ENCODE measurements around the gene ZMYM5. TPM values are rescaled to one million over a fixed set of nuclear protein-coding genes. Genes with fewer than 3 reads are reported as not detected.
A peak's percentile ranks its signal among the peaks of the same experiment; 100 is the strongest.

Gene ZMYM5
- total and polyA plus RNA-seq, 2 of the 13 experiments (the other 11 are each of a cell fraction or from before 2014, with no cell fraction given): 7.8 to 9.4 TPM

DNA sequence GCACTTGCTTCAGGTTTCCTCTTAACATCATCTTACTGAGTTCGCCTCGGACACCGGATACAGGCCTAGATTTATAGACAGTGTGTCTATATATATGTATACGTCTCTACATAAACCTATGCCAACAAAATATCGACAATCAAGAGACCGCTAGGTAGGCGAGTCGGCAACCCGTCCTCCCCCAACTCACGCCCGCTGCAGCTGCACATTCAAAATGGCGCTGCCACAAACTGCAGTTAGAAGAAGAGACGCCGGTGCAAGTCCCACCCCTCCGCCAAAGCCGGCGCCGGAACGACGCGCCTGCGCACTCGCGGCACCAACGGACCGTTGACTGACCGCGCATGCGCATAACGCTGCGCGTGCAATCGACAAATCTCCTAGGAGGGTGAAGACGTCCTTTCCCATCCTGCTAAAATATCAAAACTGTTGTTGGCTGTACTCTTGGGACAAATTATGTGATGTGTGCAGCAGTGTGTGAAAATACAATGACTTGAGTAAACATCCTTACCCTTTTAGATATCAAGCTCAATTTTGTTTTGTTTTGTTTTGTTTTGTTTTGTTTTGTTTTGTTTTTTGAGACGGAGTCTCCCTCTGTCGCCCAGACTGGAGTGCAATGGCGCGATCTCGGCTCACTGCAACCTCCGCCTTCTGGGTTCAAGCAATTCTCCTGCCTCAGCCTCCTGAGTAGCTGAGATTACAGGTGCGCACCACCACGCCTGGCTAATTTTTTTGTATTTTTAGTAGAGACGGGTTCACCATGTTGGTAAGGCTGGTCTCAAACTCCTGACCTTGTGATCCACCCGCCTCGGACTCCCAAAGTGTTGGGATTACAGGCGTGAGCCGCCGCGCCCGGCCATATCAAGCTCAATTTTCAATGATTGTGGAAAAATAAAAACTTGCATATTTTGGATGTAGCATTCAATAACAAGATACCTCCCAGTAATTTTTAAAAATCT is 80.4 kb downstream of the ZMYM5 start, which contains the start of gene PSPC1 (continued):
- TF ChIP-seq ZKSCAN8 (CRISPR knock-in tag; IDR thresholded peaks at IDR 0.05; ENCODE audit: borderline replicate concordance) (0 out of 2 replicates have a peak, but pooled peaks have one; percentile 21), HNRNPLL (IDR thresholded peaks at IDR 0.05; ENCODE audit: low read depth, low read length, poor library complexity, severe bottlenecking) (peak; percentile 87), YEATS4 (CRISPR knock-in tag; IDR thresholded peaks at IDR 0.05; ENCODE audit: borderline replicate concordance) (peak; percentile 48; the same call in 1 of the 2 replicates), ZNF567 (CRISPR knock-in tag; IDR thresholded peaks at IDR 0.05; ENCODE audit: borderline replicate concordance) (0 out of 2 replicates have a peak, but pooled peaks have one; percentile 23), ZNF790 (CRISPR knock-in tag; IDR thresholded peaks at IDR 0.05; ENCODE audit: borderline replicate concordance) (peak; percentile 15; the same call in 1 of the 2 replicates), GATA4 (IDR thresholded peaks at IDR 0.05; ENCODE audit: borderline replicate concordance, low read depth) (0 out of 2 replicates have a peak, but pooled peaks have one; percentile 48), MED1 (CRISPR knock-in tag; IDR thresholded peaks at IDR 0.05) (peak; percentile 41), POLR2AphosphoS5 (IDR thresholded peaks at IDR 0.05; ENCODE audit: low read depth, low read length) (peak; percentile 96), ASH2L (IDR thresholded peaks at IDR 0.05; ENCODE audit: insufficient read length, low read depth, low read length) (peak; percentile 22), YY1 (IDR thresholded peaks at IDR 0.05; ENCODE audit: insufficient read depth, insufficient replicate concordance, low read depth, low read length) (peak; percentile 93), KMT2B (CRISPR knock-in tag; IDR thresholded peaks at IDR 0.05) (peak; percentile 54; the same call in 1 of the 2 replicates), ZNF501 (CRISPR knock-in tag; IDR thresholded peaks at IDR 0.05) (peak; percentile 77), ZSCAN31 (CRISPR knock-in tag; IDR thresholded peaks at IDR 0.05; ENCODE audit: low read depth) (0 out of 2 replicates have a peak, but pooled peaks have one; percentile 54), ZFP37 (CRISPR knock-in tag; IDR thresholded peaks at IDR 0.05; ENCODE audit: borderline replicate concordance) (0 out of 2 replicates have a peak, but pooled peaks have one; percentile 48), FOXA3 (CRISPR knock-in tag; IDR thresholded peaks at IDR 0.05) (peak; percentile 30; the same call in 1 of the 2 replicates), GATAD1 (CRISPR knock-in tag; IDR thresholded peaks at IDR 0.05) (peak; percentile 40; the same call in 1 of the 2 replicates), ISL2 (CRISPR knock-in tag; IDR thresholded peaks at IDR 0.05) (0 out of 2 replicates have a peak, but pooled peaks have one; percentile 12), MXI1 (IDR thresholded peaks at IDR 0.05; ENCODE audit: borderline replicate concordance, low read depth, low read length) (peak; percentile 50; the same call in 1 of the 3 replicates), KLF16 (CRISPR knock-in tag; IDR thresholded peaks at IDR 0.05) (peak in 1 of 2 experiments; percentile 52; a peak in 1 of 4 replicates), MYC (CRISPR knock-in tag; IDR thresholded peaks at IDR 0.05; ENCODE audit: borderline replicate concordance) (0 out of 2 replicates have a peak, but pooled peaks have one; percentile 47), GTF2F1 (IDR thresholded peaks at IDR 0.05; ENCODE audit: low read length) (0 out of 2 replicates have a peak, but pooled peaks have one; percentile 76), POLR2A (IDR thresholded peaks at IDR 0.05; ENCODE audit: insufficient read depth in 1 of 2, low read depth in 2 of 2, low read length in 2 of 2) (peak; percentile 93 to 95), SPEN (CRISPR knock-in tag; IDR thresholded peaks at IDR 0.05; ENCODE audit: low read depth) (0 out of 2 replicates have a peak, but pooled peaks have one; percentile 38)
- TF ChIP-seq, protein P1, sequence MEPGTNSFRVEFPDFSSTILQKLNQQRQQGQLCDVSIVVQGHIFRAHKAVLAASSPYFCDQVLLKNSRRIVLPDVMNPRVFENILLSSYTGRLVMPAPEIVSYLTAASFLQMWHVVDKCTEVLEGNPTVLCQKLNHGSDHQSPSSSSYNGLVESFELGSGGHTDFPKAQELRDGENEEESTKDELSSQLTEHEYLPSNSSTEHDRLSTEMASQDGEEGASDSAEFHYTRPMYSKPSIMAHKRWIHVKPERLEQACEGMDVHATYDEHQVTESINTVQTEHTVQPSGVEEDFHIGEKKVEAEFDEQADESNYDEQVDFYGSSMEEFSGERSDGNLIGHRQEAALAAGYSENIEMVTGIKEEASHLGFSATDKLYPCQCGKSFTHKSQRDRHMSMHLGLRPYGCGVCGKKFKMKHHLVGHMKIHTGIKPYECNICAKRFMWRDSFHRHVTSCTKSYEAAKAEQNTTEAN (CRISPR knock-in tag; conservative IDR thresholded peaks at IDR 0.05): peak; percentile 42; the same call in 1 of the 2 replicates
- TF ChIP-seq, protein P2, sequence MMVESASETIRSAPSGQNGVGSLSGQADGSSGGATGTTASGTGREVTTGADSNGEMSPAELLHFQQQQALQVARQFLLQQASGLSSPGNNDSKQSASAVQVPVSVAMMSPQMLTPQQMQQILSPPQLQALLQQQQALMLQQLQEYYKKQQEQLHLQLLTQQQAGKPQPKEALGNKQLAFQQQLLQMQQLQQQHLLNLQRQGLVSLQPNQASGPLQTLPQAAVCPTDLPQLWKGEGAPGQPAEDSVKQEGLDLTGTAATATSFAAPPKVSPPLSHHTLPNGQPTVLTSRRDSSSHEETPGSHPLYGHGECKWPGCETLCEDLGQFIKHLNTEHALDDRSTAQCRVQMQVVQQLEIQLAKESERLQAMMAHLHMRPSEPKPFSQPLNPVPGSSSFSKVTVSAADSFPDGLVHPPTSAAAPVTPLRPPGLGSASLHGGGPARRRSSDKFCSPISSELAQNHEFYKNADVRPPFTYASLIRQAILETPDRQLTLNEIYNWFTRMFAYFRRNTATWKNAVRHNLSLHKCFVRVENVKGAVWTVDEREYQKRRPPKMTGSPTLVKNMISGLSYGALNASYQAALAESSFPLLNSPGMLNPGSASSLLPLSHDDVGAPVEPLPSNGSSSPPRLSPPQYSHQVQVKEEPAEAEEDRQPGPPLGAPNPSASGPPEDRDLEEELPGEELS (CRISPR knock-in tag; IDR thresholded peaks at IDR 0.05): 0 out of 2 replicates have a peak, but pooled peaks have one; percentile 28
- TF ChIP-seq, protein P3, sequence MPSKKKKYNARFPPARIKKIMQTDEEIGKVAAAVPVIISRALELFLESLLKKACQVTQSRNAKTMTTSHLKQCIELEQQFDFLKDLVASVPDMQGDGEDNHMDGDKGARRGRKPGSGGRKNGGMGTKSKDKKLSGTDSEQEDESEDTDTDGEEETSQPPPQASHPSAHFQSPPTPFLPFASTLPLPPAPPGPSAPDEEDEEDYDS (CRISPR knock-in tag; IDR thresholded peaks at IDR 0.05): peak; percentile 74

Data from HepG2 (cell line).